ENCODE results near the gene F11R. TPM values are rescaled to one million over a fixed set of nuclear protein-coding genes. Genes with fewer than 3 reads are reported as not detected.

Gene F11R
- total RNA-seq, 2 donors from 2014 or later = 134 to 179 TPM

GRCh38 chr1:160979286-160979685 is 41.7 kb downstream of the F11R start:
- no peak overlapping the region for H3K4me3 ChIP-seq
- no peak for TF ChIP-seq CTCF (IDR thresholded peaks at IDR 0.05)
- intact Hi-C loops (cut with DNase I) = no loop called here
- no peak for DNase-seq
- H3K27ac ChIP-seq = no peak overlapping the region
- no peak overlapping the region for H3K9ac ChIP-seq (ENCODE audit: low read depth in 2 of 2, low read length in 2 of 2)
- no peaks in the 10 kb centered on the region for H3K36me3 ChIP-seq
- no peaks in the 10 kb centered on the region for H3K9me3 ChIP-seq
- no peaks in the 10 kb centered on the region for H3K4me1 ChIP-seq
- peaks cover 3% of the 10 kb centered on the region for H3K27me3 ChIP-seq

- no peak overlapping the region for H3K27ac ChIP-seq
- H3K4me3 ChIP-seq = no peak overlapping the region
- intact Hi-C loops (cut with DNase I) = no loop called here
- H3K36me3 ChIP-seq = no peaks in the 10 kb centered on the region
- H3K9me3 ChIP-seq = no peaks in the 10 kb centered on the region
- no peak overlapping the region for H3K9ac ChIP-seq (ENCODE audit: low read depth in 2 of 2, low read length in 2 of 2)
- H3K4me1 ChIP-seq = no peaks in the 10 kb centered on the region
- no peak for TF ChIP-seq CTCF (IDR thresholded peaks at IDR 0.05)
- peaks cover 3% of the 10 kb centered on the region for H3K27me3 ChIP-seq
- DNase-seq = peak; percentile 75
These were observed 42.4 kb downstream of the F11R start for GRCh38 chr1:160978510-160978927.

- H3K9me3 ChIP-seq = no peaks in the 10 kb centered on the region
- no peak for TF ChIP-seq CTCF (IDR thresholded peaks at IDR 0.05)
- H3K27me3 ChIP-seq = no peaks in the 10 kb centered on the region
- H3K27ac ChIP-seq = no peak overlapping the region
- no peak overlapping the region for H3K9ac ChIP-seq (ENCODE audit: low read depth in 2 of 2, low read length in 2 of 2)
- H3K4me3 ChIP-seq = no peak overlapping the region
- no peaks in the 10 kb centered on the region for H3K36me3 ChIP-seq
- intact Hi-C loops (cut with DNase I) = no loop called here
- DNase-seq = no peak
- H3K4me1 ChIP-seq = no peaks in the 10 kb centered on the region
These were observed 45.9 kb downstream of the F11R start for GRCh38 chr1:160975026-160975425.

- no peaks in the 10 kb centered on the region for H3K27me3 ChIP-seq
- H3K9ac ChIP-seq (ENCODE audit: low read depth in 2 of 2, low read length in 2 of 2) = no peak overlapping the region
- TF ChIP-seq CTCF (IDR thresholded peaks at IDR 0.05) = no peak
- intact Hi-C loops (cut with DNase I) = no loop called here
- no peaks in the 10 kb centered on the region for H3K36me3 ChIP-seq
- no peak for DNase-seq
- H3K27ac ChIP-seq = no peak overlapping the region
- no peaks in the 10 kb centered on the region for H3K4me1 ChIP-seq
- no peak overlapping the region for H3K4me3 ChIP-seq
- H3K9me3 ChIP-seq = no peaks in the 10 kb centered on the region
These were observed 47.5 kb downstream of the F11R start for GRCh38 chr1:160973491-160973890.

GRCh38 chr1:160972939-160973338 is 48.0 kb downstream of the F11R start:
- Histone ChIP-seq H3K4me1 (no peaks in the 10 kb centered on the region), H3K27ac (no peak overlapping the region), H3K36me3 (no peaks in the 10 kb centered on the region), H3K9me3 (no peaks in the 10 kb centered on the region), H3K27me3 (no peaks in the 10 kb centered on the region), H3K4me3 (no peak overlapping the region), H3K9ac (ENCODE audit: low read depth in 2 of 2, low read length in 2 of 2) (no peak overlapping the region)
- no peak for DNase-seq
- no peak for TF ChIP-seq CTCF (IDR thresholded peaks at IDR 0.05)
- intact Hi-C loops (cut with DNase I) = no loop called here

GRCh38 chr1:160971618-160972056 is 49.3 kb downstream of the F11R start:
- Histone ChIP-seq H3K4me3 (no peak overlapping the region), H3K9ac (ENCODE audit: low read depth in 2 of 2, low read length in 2 of 2) (no peak overlapping the region), H3K27me3 (no peaks in the 10 kb centered on the region), H3K4me1 (no peaks in the 10 kb centered on the region), H3K9me3 (no peaks in the 10 kb centered on the region), H3K27ac (no peak overlapping the region), H3K36me3 (no peaks in the 10 kb centered on the region)
- no peak for TF ChIP-seq CTCF (IDR thresholded peaks at IDR 0.05)
- DNase-seq = no peak
- intact Hi-C loops (cut with DNase I) = no loop called here

All from colonic mucosa (tissue), 4 donors.